Activated naive CD4-positive, alpha-beta T cell treated with anti-CD3 and anti-CD28 coated beads, Interleukin-2, amount 50 U/mL, for 72 hours (primary cell): ENCODE data around the gene GREB1. TPM values are rescaled to one million over a fixed set of nuclear protein-coding genes. Genes with fewer than 3 reads are reported as not detected.

Experiments used
- ATAC-seq, 2 donors: fragments of 150-1000 bp; cut with Tn5 transposase; 2 replicates each; pipeline ENCODE4 v1.10.0; 2021; ENCODE audit warnings: mild to moderate bottlenecking in 2 of 2, moderate library complexity in 2 of 2
- DNase-seq, 2 donors: peaks; one replicate each; pipeline ENCODE4 v3.0.0; 2021 to 2022; ENCODE audit warnings: low spot score in 2 of 2
- H3K27ac Mint-ChIP-seq, 2 donors: one replicate each; pipeline ENCODE4 v1.8.0; 2022; ENCODE audit warnings: mild to moderate bottlenecking in 2 of 2, mixed read lengths in 2 of 2
- H3K36me3 Mint-ChIP-seq, 2 donors: one replicate each; pipeline ENCODE4 v1.8.0; 2022; ENCODE audit warnings: mixed read lengths in 2 of 2
- H3K9me3 Mint-ChIP-seq, 2 donors: one replicate each; pipeline ENCODE4 v1.8.0; 2022; ENCODE audit warnings: mixed read lengths in 2 of 2
- total RNA-seq, 2 donors: library from RNA; stranded (reverse); gene quantifications; one replicate each; pipeline ENCODE4 v1.2.3, GENCODE V29; 2022

GREB1 gene
- total RNA-seq, 2 donors from 2014 or later, result 0.91 to 1.2 TPM

GRCh38 chr2:11579867-11580659 is 46.2 kb downstream of the GREB1 start:
- no peaks in the 10 kb centered on the region for H3K9me3 Mint-ChIP-seq
- no peaks in the 10 kb centered on the region for H3K36me3 Mint-ChIP-seq
- DNase-seq (no peak), ATAC-seq (no peak)
- H3K27ac Mint-ChIP-seq, result no peak overlapping the region

- Mint-ChIP-seq H3K27ac (no peak overlapping the region), H3K36me3 (no peaks in the 10 kb centered on the region), H3K9me3 (no peaks in the 10 kb centered on the region)
- DNase-seq (no peak), ATAC-seq (no peak)
Measured at GRCh38 chr2:11580697-11581096, 46.9 kb downstream of the GREB1 start.

GRCh38 chr2:11581124-11581796 is 47.4 kb downstream of the GREB1 start:
- Mint-ChIP-seq H3K36me3 (no peaks in the 10 kb centered on the region), H3K27ac (no peak overlapping the region), H3K9me3 (no peaks in the 10 kb centered on the region)
- ATAC-seq (no peak), DNase-seq (no peak)

GRCh38 chr2:11581797-11582611 is 48.2 kb downstream of the GREB1 start:
- Mint-ChIP-seq H3K9me3 (no peaks in the 10 kb centered on the region), H3K27ac (no peak overlapping the region), H3K36me3 (no peaks in the 10 kb centered on the region)
- ATAC-seq, result no peak
- no peak for DNase-seq

- no peaks in the 10 kb centered on the region for H3K36me3 Mint-ChIP-seq
- H3K27ac Mint-ChIP-seq, result no peak overlapping the region
- ATAC-seq (no peak), DNase-seq (no peak)
- H3K9me3 Mint-ChIP-seq, result no peaks in the 10 kb centered on the region
Measured at GRCh38 chr2:11582612-11582861, 48.7 kb downstream of the GREB1 start.

GRCh38 chr2:11582862-11583752 is 49.3 kb downstream of the GREB1 start:
- Mint-ChIP-seq H3K27ac (no peak overlapping the region), H3K36me3 (no peaks in the 10 kb centered on the region), H3K9me3 (no peaks in the 10 kb centered on the region)
- DNase-seq (peak in 1 of 2 donors; percentile 77), ATAC-seq (no peak)

- peak; percentile 82 to 88 for DNase-seq
- Mint-ChIP-seq H3K9me3 (no peaks in the 10 kb centered on the region), H3K36me3 (no peaks in the 10 kb centered on the region), H3K27ac (peak overlapping the region in 1 of 2 donors; percentile 31)
- ATAC-seq, result peak; percentile 97 to 99
Measured at GRCh38 chr2:11583840-11584524, 50.1 kb downstream of the GREB1 start.

GRCh38 chr2:11584525-11585056 is 50.7 kb downstream of the GREB1 start:
- H3K9me3 Mint-ChIP-seq, result no peaks in the 10 kb centered on the region
- ATAC-seq, result peak in 1 of 2 donors; percentile 13
- H3K36me3 Mint-ChIP-seq, result no peaks in the 10 kb centered on the region
- H3K27ac Mint-ChIP-seq, result peak overlapping the region in 1 of 2 donors; percentile 31
- no peak for DNase-seq

- no peaks in the 10 kb centered on the region for H3K9me3 Mint-ChIP-seq
- ATAC-seq, result no peak
- no peak overlapping the region for H3K27ac Mint-ChIP-seq
Measured at GRCh38 chr2:11585071-11585470, 51.2 kb downstream of the GREB1 start.

GRCh38 chr2:11588228-11589110 is 54.6 kb downstream of the GREB1 start:
- ATAC-seq (no peak), DNase-seq (no peak)
- no peaks in the 10 kb centered on the region for H3K9me3 Mint-ChIP-seq
- no peak overlapping the region for H3K27ac Mint-ChIP-seq
- H3K36me3 Mint-ChIP-seq, result no peaks in the 10 kb centered on the region

More at GRCh38 chr2:11585071-11585470, 51.2 kb downstream of the GREB1 start:
- no peak for DNase-seq
- no peaks in the 10 kb centered on the region for H3K36me3 Mint-ChIP-seq

GRCh38 chr2:11589316-11589940 is 55.6 kb downstream of the GREB1 start:
- Mint-ChIP-seq H3K27ac (no peak overlapping the region), H3K36me3 (no peaks in the 10 kb centered on the region), H3K9me3 (no peaks in the 10 kb centered on the region)
- ATAC-seq (no peak), DNase-seq (no peak)

- H3K36me3 Mint-ChIP-seq, result no peaks in the 10 kb centered on the region
- no peak overlapping the region for H3K27ac Mint-ChIP-seq
- no peak for ATAC-seq
- no peak for DNase-seq
- no peaks in the 10 kb centered on the region for H3K9me3 Mint-ChIP-seq
Measured at GRCh38 chr2:11590193-11590592, 56.3 kb downstream of the GREB1 start.

- Mint-ChIP-seq H3K36me3 (no peaks in the 10 kb centered on the region), H3K9me3 (no peaks in the 10 kb centered on the region), H3K27ac (no peak overlapping the region)
- DNase-seq (no peak), ATAC-seq (no peak)
Measured at GRCh38 chr2:11591091-11591490, 57.2 kb downstream of the GREB1 start.

GRCh38 chr2:11592671-11593574 is 59.1 kb downstream of the GREB1 start:
- no peaks in the 10 kb centered on the region for H3K9me3 Mint-ChIP-seq
- no peak overlapping the region for H3K27ac Mint-ChIP-seq
- no peak for ATAC-seq
- no peak for DNase-seq
- no peaks in the 10 kb centered on the region for H3K36me3 Mint-ChIP-seq
